ENCODE measurements around the gene RPS2. TPM values are rescaled to one million over a fixed set of nuclear protein-coding genes. Genes with fewer than 3 reads are reported as not detected.

Gene RPS2
- total RNA-seq, 1 experiment from 2014 or later: 3,874 TPM

GRCh38 chr16:1982991-1983543, 18.4 kb upstream of the RPS2 start:
- peaks cover 22% of the 10 kb centered on the region for H3K27me3 ChIP-seq (ENCODE audit: insufficient read depth, low read length)
- H2AFZ ChIP-seq (ENCODE audit: low read length): no peak overlapping the region
- H3K4me3 Mint-ChIP-seq: peak overlapping the region; percentile 52 to 75
- H4K91ac ChIP-seq (ENCODE audit: insufficient read length, low read depth, low read length): no peak overlapping the region
- H3K14ac ChIP-seq (ENCODE audit: insufficient read depth, low read length): no peak overlapping the region
- no peak overlapping the region for H4K8ac ChIP-seq (replicated peaks; ENCODE audit: insufficient read length, low read depth, low read length)
- peaks cover 2% of the 10 kb centered on the region for H4K20me1 ChIP-seq (ENCODE audit: control insufficient read depth, insufficient read depth, insufficient read length)
- H2BK120ac ChIP-seq (ENCODE audit: low read depth, low read length, poor library complexity, severe bottlenecking): no peak overlapping the region
- H2BK5ac ChIP-seq (ENCODE audit: insufficient read length, low read length): no peak overlapping the region
- H3K4me2 ChIP-seq (ENCODE audit: insufficient read depth, insufficient read length, low read length): peak overlapping the region; percentile 16
- no peak overlapping the region for H3K23ac ChIP-seq (ENCODE audit: insufficient read length, low read depth, low read length)
- H2AK5ac ChIP-seq (ENCODE audit: insufficient read length, low read length): no peak overlapping the region
- WGBS (ENCODE audit: extremely low coverage, insufficient read length, low lambda C conversion rate): no CpG with 5 or more reads among the region's 19 CpGs
- H2BK15ac ChIP-seq (ENCODE audit: low read depth, low read length): no peak overlapping the region
- H3K4ac ChIP-seq (ENCODE audit: low read depth, low read length): no peak overlapping the region
- peaks cover 19 to 26% of the 10 kb centered on the region in 2 experiments for H3K4me1 Mint-ChIP-seq
- TF ChIP-seq CTCF (conservative IDR thresholded peaks at IDR 0.05): no peak
- H3K23me2 ChIP-seq (ENCODE audit: insufficient read length, low read depth, low read length, poor library complexity, severe bottlenecking): peaks cover 24% of the 10 kb centered on the region
- H3K18ac ChIP-seq (ENCODE audit: insufficient read length, low read depth, low read length): no peak overlapping the region
- H3T11ph ChIP-seq (ENCODE audit: low read length): no peak overlapping the region
- H3K79me2 ChIP-seq (ENCODE audit: insufficient read depth, low read length): no peaks in the 10 kb centered on the region; the same call in 1 of the 2 replicates
- H4K5ac ChIP-seq (ENCODE audit: insufficient read length, low read depth, low read length): no peak overlapping the region
- peaks cover 0 to 20% (median 18%) of the 10 kb centered on the region in 3 experiments for H3K36me3 Mint-ChIP-seq (ENCODE audit: insufficient read depth in 1 of 3, low read depth in 3 of 3)
- no peaks in the 10 kb centered on the region for H3K9me3 ChIP-seq (ENCODE audit: control insufficient read depth, low read depth, low read length)
- no peak overlapping the region for H3K27ac ChIP-seq (ENCODE audit: insufficient read length, low read depth, low read length)
- H3K56ac ChIP-seq (ENCODE audit: insufficient read length, low read depth, low read length): no peak overlapping the region
- H3K79me1 ChIP-seq (ENCODE audit: insufficient read depth, low read depth, low read length, poor library complexity, severe bottlenecking): no peaks in the 10 kb centered on the region
- H2BK12ac ChIP-seq (ENCODE audit: insufficient read length, low read depth, low read length): no peak overlapping the region
- peaks cover 46% of the 10 kb centered on the region for H3K27me3 Mint-ChIP-seq (ENCODE audit: low read depth)
- peak overlapping the region in 2 of 3 experiments; percentile 50 to 58; a peak in 2 of 7 replicates for H3K27ac Mint-ChIP-seq
- no peaks in the 10 kb centered on the region for H3K4me1 ChIP-seq (ENCODE audit: insufficient read depth, low read length)
- H3K9me3 Mint-ChIP-seq: no peaks in the 10 kb centered on the region
- no peak overlapping the region for H3K9ac ChIP-seq (ENCODE audit: extremely low read depth, insufficient read length, low read length)
- no peak overlapping the region for H2BK20ac ChIP-seq (ENCODE audit: low read depth, low read length, poor library complexity, severe bottlenecking)
- no peak for DNase-seq

Measured in H9 (cell line).